Tibial nerve (tissue), 3 donors: ENCODE data around the gene GALNT10.

ENCODE experiments used
- CTCF ChIP-seq, 5 experiments: fragments of 200-600 bp in 3 of 5; fragments of 450-650 bp in 2 of 5; sonication (generic) in 3 of 5; IDR thresholded peaks; one replicate each; pipeline ENCODE4 v1.5.1; 2016 to 2019; ENCODE audit warnings: antibody characterized with exemption in 5 of 5, mild to moderate bottlenecking in 3 of 5, moderate library complexity in 2 of 5
- POLR2A ChIP-seq, 2 donors: fragments of 450-650 bp; IDR thresholded peaks; one replicate each; pipeline ENCODE4 v1.6.1; 2017; ENCODE audit warnings: antibody characterized with exemption in 2 of 2, mild to moderate bottlenecking in 2 of 2, moderate library complexity in 2 of 2

- TF ChIP-seq POLR2A (IDR thresholded peaks at IDR 0.05) (no peak), CTCF (IDR thresholded peaks at IDR 0.05) (no peak)
Observed at GRCh38 chr5:154145268-154145667, 45.3 kb upstream of the GALNT10 start.
